NCI-H748 treated with DMSO at 0.1 percent for 48 hours (cell line): Measurements from ENCODE around the gene BPIFB6.

ENCODE experiments used
- DNase-seq: peaks from one replicate; lab custom pipeline; 2025; lab: John Stamatoyannopoulos, UW

BPIFB6 gene

DNA sequence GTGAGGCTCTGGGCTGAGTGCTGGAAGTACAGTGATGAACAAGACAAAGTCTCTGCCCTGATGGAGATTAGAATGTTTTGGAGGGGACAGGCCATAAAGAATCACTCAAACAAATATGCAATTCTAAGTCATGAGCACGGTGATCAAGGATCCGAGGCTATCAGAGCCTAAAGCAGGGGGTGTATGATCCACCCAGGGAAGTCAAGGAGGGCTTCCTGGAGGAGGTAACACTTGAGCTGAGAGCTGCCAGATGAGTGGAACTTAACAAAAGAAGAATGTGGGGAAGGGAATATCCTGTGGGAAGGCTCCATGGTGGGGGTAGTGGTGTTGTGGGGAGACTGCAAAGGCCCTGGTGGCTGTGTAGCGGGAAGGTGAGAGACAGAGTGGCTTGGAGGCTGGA, 60.2 kb downstream of the BPIFB6 start:
- no peak for DNase-seq

DNA sequence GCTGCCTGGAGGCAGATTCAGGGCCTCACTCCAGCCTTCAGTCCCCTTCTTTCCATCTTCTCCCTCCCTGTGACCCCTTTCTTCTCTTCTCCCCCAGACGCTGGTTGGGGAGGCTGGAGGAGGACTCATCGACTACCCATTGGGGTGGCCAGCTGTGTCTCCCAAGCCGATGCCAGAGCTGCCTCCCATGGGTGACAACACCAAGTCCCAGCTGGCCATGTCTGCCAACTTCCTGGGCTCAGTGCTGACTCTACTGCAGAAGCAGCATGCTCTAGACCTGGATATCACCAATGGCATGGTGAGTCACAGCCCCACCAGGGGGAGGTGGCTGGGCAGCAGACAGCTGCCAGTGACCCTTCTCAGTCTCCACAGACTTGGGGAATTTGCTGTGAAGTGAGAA, 60.9 kb downstream of the BPIFB6 start:
- no peak for DNase-seq

DNA sequence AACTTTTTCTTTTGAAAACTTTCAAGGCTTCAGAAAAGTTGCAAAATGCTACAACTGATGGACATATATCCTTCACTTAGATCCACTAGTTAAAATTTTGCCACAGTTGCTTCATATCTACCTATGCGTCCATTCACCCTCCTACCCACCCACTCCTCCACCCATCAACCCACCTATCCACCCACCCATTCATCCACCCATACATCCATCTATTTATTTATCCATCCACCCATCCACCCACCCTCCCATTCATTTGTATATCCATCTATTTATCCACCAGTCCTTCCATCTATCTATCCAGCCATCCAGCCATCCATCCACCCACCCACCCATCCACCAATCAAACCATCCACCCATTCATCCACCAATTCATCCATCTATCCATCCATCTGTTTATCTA, 61.6 kb downstream of the BPIFB6 start:
- no peak for DNase-seq

DNA sequence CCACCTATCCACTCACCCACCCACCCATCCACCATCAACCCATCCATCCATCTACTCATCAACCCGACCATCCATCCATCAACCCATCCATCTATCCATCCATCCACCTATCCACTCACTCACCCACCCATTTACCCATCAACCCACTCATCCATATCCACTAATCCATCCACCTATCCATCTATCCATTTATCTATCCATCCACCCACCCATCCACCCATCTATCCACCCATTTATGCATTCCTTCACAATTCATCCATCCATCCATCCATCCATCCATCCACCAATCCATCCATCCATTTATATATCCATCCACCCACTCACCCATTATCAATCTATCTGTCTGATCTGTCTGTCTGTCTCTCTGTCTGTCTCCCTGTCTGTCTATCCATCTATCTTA, 62.1 kb downstream of the BPIFB6 start:
- no peak for DNase-seq
